Stimulated activated CD4-positive, alpha-beta T cell treated with anti-CD3 and anti-CD28 coated beads, TNF-alpha, amount 100 ng/mL, for 24 hours (primary cell): ENCODE results near the gene GTF2H3.

ENCODE experiments used
- DNase-seq, 3 experiments: peaks; one replicate each; pipeline ENCODE4 v3.0.0-alpha.2; 2020; ENCODE audit warnings: low read depth in 3 of 3

The GTF2H3 gene

GRCh38 chr12:123707466-123707865, 73.8 kb downstream of the GTF2H3 start:
- no peak for DNase-seq
